ENCODE results near the gene MEAF6. TPM values are rescaled to one million over a fixed set of nuclear protein-coding genes. Genes with fewer than 3 reads are reported as not detected.

The MEAF6 gene
- total RNA-seq, 4 donors from 2014 or later, result 39.1 to 186 (median 69.1) TPM

GRCh38 chr1:37468037-37468436 lies 46.5 kb downstream of the MEAF6 start:
- intact Hi-C loops (cut with DNase I; ENCODE audit: low total_unique reads), result no loop called here
- Histone ChIP-seq H3K36me3 (no peaks in the 10 kb centered on the region), H3K9me3 (no peaks in the 10 kb centered on the region), H3K4me3 (no peak overlapping the region), H3K27me3 (no peaks in the 10 kb centered on the region), H3K4me1 (peaks cover 0 to 7% of the 10 kb centered on the region in 2 donors), H3K27ac (no peak overlapping the region)
- TF ChIP-seq POLR2A (IDR thresholded peaks at IDR 0.05) (no peak), CTCF (IDR thresholded peaks at IDR 0.05) (no peak)
- no peak for DNase-seq

DNA sequence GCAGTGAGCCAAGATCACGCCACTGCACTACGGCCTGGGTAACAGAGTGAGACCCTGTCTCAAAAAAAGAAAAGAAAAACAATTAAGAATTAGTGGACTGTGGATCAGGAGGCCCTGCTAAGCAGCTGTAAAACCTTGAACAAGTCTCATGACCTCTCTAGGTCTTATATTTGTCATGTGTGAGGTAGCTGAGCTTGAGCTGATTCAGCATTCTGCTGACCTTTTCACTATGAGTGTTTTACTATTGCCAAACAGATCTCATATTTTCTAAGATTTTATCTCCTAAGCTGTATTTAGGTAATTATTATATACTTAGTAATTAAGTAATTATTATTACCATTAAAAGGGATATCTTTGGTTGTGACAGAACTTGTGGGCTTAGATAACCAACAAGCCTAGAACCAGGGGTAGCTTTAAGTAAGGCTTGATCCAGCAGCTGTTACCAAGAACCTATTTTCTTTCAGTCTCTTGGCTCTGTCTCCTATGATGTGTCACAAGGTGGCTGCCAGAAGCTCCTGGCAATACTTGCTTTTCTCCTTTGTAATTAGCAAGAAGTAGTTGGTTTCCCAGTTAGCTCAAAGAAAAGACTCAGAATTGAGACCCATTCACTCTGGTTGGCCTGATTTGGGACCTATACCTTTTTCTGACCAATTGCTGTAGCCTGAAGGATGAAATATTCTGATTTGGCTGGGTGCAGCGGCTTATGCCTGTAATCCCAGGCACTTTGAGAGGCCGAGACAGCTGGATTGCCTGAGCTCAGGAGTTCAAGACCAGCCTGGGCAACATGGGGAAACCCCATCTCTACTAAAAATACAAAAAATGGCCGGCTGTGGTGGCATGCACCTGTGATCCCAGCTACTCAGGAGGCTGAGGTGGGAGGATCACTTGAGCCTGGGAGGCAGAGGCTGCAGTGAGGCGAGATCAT lies 48.7 kb downstream of the MEAF6 start:
- no peaks in the 10 kb centered on the region for H3K4me1 ChIP-seq
- DNase-seq, result no peak
- no peaks in the 10 kb centered on the region for H3K36me3 ChIP-seq
- no peak for TF ChIP-seq POLR2A (IDR thresholded peaks at IDR 0.05)
- TF ChIP-seq CTCF (IDR thresholded peaks at IDR 0.05), result no peak
- H3K27ac ChIP-seq, result no peak overlapping the region
- H3K27me3 ChIP-seq, result no peaks in the 10 kb centered on the region
- intact Hi-C loops (cut with DNase I; ENCODE audit: low total_unique reads), result no loop called here
- no peak overlapping the region for H3K4me3 ChIP-seq
- no peaks in the 10 kb centered on the region for H3K9me3 ChIP-seq

DNA sequence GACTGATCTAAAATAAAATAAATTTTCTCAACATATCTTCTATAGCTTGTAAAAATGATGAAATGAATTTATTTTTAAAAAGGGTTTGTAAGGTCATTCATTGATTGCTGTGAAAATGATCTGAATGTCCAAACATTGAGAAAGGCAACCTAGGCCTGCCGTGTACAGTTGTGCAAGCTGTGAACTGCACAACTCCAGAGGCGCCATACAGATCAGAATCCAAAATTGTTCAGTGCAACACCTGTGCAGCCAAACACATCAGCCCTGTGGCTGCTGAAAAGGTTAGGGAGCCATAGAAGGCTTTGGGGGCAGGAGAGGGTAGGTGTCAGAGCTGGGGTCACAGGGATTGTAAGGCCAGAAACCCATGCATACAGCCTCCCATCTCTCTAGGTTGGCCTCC lies 50.1 kb downstream of the MEAF6 start:
- H3K9me3 ChIP-seq, result no peaks in the 10 kb centered on the region
- DNase-seq, result no peak
- no peak overlapping the region for H3K27ac ChIP-seq
- intact Hi-C loops (cut with DNase I; ENCODE audit: low total_unique reads), result no loop called here
- no peaks in the 10 kb centered on the region for H3K36me3 ChIP-seq
- no peaks in the 10 kb centered on the region for H3K27me3 ChIP-seq
- TF ChIP-seq CTCF (IDR thresholded peaks at IDR 0.05) (no peak), POLR2A (IDR thresholded peaks at IDR 0.05) (no peak)
- no peaks in the 10 kb centered on the region for H3K4me1 ChIP-seq
- no peak overlapping the region for H3K4me3 ChIP-seq

DNA sequence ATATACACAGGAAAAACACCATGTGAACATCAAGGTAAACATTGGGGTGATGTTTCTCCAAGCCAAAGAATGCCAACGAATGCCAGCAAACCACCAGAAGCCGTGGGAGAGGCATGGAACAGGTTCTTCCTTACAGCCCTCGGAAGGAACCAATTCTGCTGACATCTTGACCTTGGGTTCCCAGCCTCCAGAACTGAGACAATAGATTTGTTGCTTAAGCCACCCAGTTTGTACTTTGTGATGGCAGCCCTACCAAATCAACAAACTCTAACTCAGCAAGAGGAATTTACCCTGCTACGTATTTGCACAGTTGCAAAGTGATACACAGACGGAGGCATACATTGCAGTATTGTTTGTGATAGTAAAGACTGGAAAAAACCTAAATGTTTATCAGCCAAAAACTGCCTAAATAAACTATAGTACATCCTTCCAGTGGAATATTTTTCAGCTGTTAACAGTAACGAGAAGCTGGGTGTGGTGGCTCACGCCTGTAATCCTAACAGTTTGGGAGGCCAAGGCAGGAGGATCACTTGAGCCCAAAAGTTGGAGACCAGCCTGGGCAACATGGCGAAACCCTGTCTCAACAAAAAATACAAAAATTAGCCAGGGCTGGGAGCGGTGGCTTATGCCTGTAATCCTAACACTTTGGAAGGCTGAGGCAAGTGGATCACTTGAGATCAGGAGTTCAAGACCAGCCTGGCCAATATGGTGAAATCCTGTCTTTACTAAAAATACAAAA lies 52.7 kb downstream of the MEAF6 start:
- Histone ChIP-seq H3K9me3 (no peaks in the 10 kb centered on the region), H3K27ac (no peak overlapping the region), H3K4me1 (no peaks in the 10 kb centered on the region), H3K36me3 (no peaks in the 10 kb centered on the region), H3K27me3 (no peaks in the 10 kb centered on the region), H3K4me3 (no peak overlapping the region)
- TF ChIP-seq POLR2A (IDR thresholded peaks at IDR 0.05) (no peak), CTCF (IDR thresholded peaks at IDR 0.05) (no peak)
- no peak for DNase-seq
- intact Hi-C loops (cut with DNase I; ENCODE audit: low total_unique reads), result no loop called here

- Histone ChIP-seq H3K9me3 (no peaks in the 10 kb centered on the region), H3K4me3 (no peak overlapping the region), H3K36me3 (no peaks in the 10 kb centered on the region), H3K27me3 (no peaks in the 10 kb centered on the region), H3K4me1 (no peaks in the 10 kb centered on the region), H3K27ac (no peak overlapping the region)
- no peak for DNase-seq
- TF ChIP-seq CTCF (IDR thresholded peaks at IDR 0.05), result no peak
- TF ChIP-seq POLR2A (IDR thresholded peaks at IDR 0.05), result no peak
- intact Hi-C loops (cut with DNase I; ENCODE audit: low total_unique reads), result no loop called here
Observed at GRCh38 chr1:37458551-37458950, 56.0 kb downstream of the MEAF6 start.
